ENCODE data around the gene CYBC1.

DNA sequence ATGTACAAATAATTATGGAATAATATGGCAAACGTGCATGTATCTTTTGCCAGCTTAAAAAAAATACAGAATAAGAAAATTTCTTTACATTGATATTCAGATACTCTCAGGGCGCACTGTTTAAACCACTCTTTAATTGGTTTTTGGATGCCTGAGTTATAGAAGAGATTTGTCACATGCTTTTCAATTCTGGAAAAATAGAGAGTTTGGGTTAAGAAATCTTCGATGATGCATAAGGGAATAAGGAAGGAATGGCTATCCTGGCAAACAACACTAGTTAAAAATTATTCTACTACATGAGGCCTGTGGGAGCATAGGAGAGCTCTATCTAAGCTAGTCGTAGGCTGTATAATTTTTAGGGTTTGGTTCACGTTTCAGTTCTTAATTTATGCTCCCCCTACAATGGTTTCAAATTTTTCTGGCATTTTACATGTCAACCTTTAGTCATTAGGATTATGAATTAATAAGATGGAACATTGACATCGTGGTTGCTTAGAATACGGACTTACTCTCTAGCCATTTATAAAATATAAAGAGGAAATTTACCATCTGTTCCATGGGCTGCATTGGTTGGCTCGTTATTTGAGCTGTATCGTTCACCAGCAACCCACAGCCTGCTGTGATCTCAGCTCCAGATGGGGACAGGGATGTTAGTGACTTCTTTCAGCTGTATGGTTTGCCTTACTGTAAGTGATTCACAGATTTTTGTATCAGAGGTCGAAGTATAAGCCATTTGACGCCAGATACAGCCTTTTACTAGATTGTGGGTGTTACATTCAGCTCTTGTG lies 23.9 kb upstream of the CYBC1 start:
- TF ChIP-seq BHLHE40 (IDR thresholded peaks at IDR 0.05; ENCODE audit: borderline replicate concordance) (no peak), HDGF (IDR thresholded peaks at IDR 0.05; ENCODE audit: borderline replicate concordance) (no peak), SP1 (IDR thresholded peaks at IDR 0.05) (no peak), FOXK2 (IDR thresholded peaks at IDR 0.05) (no peak), SUZ12 (IDR thresholded peaks at IDR 0.05) (no peak), L3MBTL2 (conservative IDR thresholded peaks at IDR 0.05) (no peak), FOXM1 (IDR thresholded peaks at IDR 0.05; ENCODE audit: borderline replicate concordance) (no peak), NFRKB (IDR thresholded peaks at IDR 0.05) (no peak), TARDBP (IDR thresholded peaks at IDR 0.05) (no peak), FOXA1 (IDR thresholded peaks at IDR 0.05) (no peak), CTBP1 (IDR thresholded peaks at IDR 0.05; ENCODE audit: borderline replicate concordance) (no peak)

Measured in HEK293T (cell line).